DND-41 (cell line): ENCODE results near the gene ADAMTS16.

Experiments
- EZH2 ChIP-seq: IDR thresholded peaks from 3 replicates; pipeline ENCODE4 v1.6.1; 2012; ENCODE audit warnings: borderline replicate concordance, low read depth, mild to moderate bottlenecking, moderate library complexity, low read length, inconsistent platforms; ENCODE audit not compliant: severe bottlenecking
- TF ChIP-seq, protein P1 (sequence below): IDR thresholded peaks from 2 replicates; pipeline ENCODE4 v1.5.1; 2012; ENCODE audit warnings: borderline replicate concordance, low read length, moderate library complexity, mild to moderate bottlenecking; ENCODE audit not compliant: poor library complexity, severe bottlenecking; ENCODE audit errors: extremely low read depth

DNA sequence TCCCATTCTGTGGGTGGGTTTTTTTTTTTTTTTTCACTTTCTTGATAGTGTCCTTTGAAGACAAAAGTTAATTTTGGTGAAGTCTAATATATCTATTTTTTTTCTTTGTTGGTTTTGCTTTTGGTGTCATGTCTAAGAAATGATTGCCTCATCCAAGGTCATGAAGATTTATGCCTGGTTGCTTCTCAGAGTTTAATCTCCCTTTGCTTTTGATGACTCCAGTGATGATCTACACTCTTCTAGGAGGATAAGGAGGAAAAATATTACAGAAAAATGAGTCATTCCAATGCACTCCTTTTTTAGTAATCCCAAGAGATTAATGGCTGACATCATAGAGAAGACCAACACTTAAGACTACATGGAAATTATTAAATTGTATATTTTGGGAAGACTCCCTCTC is 202.7 kb downstream of the ADAMTS16 start:
- TF ChIP-seq, protein P1, sequence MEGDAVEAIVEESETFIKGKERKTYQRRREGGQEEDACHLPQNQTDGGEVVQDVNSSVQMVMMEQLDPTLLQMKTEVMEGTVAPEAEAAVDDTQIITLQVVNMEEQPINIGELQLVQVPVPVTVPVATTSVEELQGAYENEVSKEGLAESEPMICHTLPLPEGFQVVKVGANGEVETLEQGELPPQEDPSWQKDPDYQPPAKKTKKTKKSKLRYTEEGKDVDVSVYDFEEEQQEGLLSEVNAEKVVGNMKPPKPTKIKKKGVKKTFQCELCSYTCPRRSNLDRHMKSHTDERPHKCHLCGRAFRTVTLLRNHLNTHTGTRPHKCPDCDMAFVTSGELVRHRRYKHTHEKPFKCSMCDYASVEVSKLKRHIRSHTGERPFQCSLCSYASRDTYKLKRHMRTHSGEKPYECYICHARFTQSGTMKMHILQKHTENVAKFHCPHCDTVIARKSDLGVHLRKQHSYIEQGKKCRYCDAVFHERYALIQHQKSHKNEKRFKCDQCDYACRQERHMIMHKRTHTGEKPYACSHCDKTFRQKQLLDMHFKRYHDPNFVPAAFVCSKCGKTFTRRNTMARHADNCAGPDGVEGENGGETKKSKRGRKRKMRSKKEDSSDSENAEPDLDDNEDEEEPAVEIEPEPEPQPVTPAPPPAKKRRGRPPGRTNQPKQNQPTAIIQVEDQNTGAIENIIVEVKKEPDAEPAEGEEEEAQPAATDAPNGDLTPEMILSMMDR, result no peak
- TF ChIP-seq EZH2, result no peak
